ENCODE measurements around the gene CPXM2.

DNA sequence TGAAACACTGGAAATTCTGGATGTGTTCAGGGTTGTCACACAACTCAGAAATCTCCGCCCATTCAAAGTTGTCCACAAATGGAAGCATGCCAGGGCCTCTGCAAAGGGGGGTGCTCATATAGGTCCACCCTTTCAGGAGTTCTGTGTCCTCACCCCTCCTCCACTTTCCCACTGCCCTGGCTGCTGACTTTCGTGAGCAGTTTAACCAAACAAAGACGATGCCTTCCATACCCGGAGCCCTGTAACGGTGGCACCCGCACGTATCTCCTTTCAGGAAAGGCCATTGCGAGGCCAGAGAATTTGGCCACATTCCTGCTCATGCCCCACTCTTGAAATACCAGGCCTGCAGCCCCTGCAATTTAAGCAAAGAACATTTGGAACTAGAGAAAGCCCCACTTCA lies 1.4 kb downstream of the CPXM2 start:
- TF ChIP-seq EZH2 (IDR thresholded peaks at IDR 0.05; ENCODE audit: low read length, missing control alignments) (no peak), CTCF (conservative IDR thresholded peaks at IDR 0.05 in 1 of 2, IDR thresholded peaks at IDR 0.05 in 1 of 2; ENCODE audit: low read depth in 1 of 2, low read length in 2 of 2) (no peak)
